DOHH2 (cell line): ENCODE results near the gene TEX2.

Experiments used
- H3F3A ChIP-seq: fragments of 200-600 bp; sonication (generic), shearing (Covaris generic); 2 replicates; pipeline ENCODE4 v1.6.0; 2016; ENCODE audit warnings: antibody characterized with exemption, mild to moderate bottlenecking; ENCODE audit not compliant: control insufficient read depth, insufficient read depth
- H3K27ac ChIP-seq: fragments of 200-600 bp; sonication (generic); 2 replicates; pipeline ENCODE4 v1.5.1; 2014; ENCODE audit warnings: low read depth, mild to moderate bottlenecking, low read length, moderate library complexity
- H3K27me3 ChIP-seq: fragments of 200-600 bp; sonication (generic); 2 replicates; pipeline ENCODE4 v1.6.1; 2014; ENCODE audit warnings: mild to moderate bottlenecking, low read length, mixed read lengths; ENCODE audit not compliant: control insufficient read depth
- H3K36me3 ChIP-seq: fragments of 200-600 bp; sonication (generic); 2 replicates; pipeline ENCODE4 v1.6.1; 2014; ENCODE audit warnings: mild to moderate bottlenecking, low read length, moderate library complexity, mixed read lengths; ENCODE audit not compliant: control insufficient read depth
- H3K4me1 ChIP-seq: fragments of 200-600 bp; sonication (generic); 2 replicates; pipeline ENCODE4 v1.6.1; 2014; ENCODE audit warnings: mild to moderate bottlenecking, low read length, mixed read lengths; ENCODE audit not compliant: control insufficient read depth
- H3K4me2 ChIP-seq: fragments of 200-600 bp; sonication (generic); 2 replicates; pipeline ENCODE4 v1.6.0; 2014; ENCODE audit warnings: mild to moderate bottlenecking, low read length, moderate library complexity
- H3K4me3 ChIP-seq: fragments of 200-600 bp; sonication (generic); 2 replicates; pipeline ENCODE4 v1.5.1; 2014; ENCODE audit warnings: mild to moderate bottlenecking, low read length, mixed read lengths
- H3K79me2 ChIP-seq: fragments of 200-600 bp; sonication (generic); 2 replicates; pipeline ENCODE4 v1.6.1; 2014; ENCODE audit warnings: mild to moderate bottlenecking, low read length, mixed read lengths; ENCODE audit not compliant: control insufficient read depth
- H3K9me2 ChIP-seq: fragments of 200-600 bp; sonication (generic); replicated peaks from 2 replicates; pipeline ENCODE4 v1.6.1; 2014; ENCODE audit warnings: mild to moderate bottlenecking, low read length, mixed read lengths; ENCODE audit not compliant: control insufficient read depth
- H3K9me3 ChIP-seq: fragments of 200-600 bp; sonication (generic); 2 replicates; pipeline ENCODE4 v1.6.1; 2014; ENCODE audit warnings: antibody characterized with exemption, low read length, mixed read lengths; ENCODE audit not compliant: control insufficient read depth, insufficient read depth
- H4K20me1 ChIP-seq: fragments of 200-600 bp; sonication (generic); 2 replicates; pipeline ENCODE4 v1.6.0; 2014; ENCODE audit warnings: low read depth, mild to moderate bottlenecking, antibody characterized with exemption, low read length, moderate library complexity; ENCODE audit not compliant: control insufficient read depth, insufficient read depth
- CTCF ChIP-seq: fragments of 200-600 bp; sonication (generic); IDR thresholded peaks from one replicate; pipeline ENCODE4 v1.5.1; 2014; ENCODE audit warnings: antibody characterized with exemption, mild to moderate bottlenecking, low read depth, low read length; ENCODE audit not compliant: poor library complexity, severe bottlenecking
- EZH2phosphoT487 ChIP-seq: fragments of 200-600 bp; sonication (generic); IDR thresholded peaks from 2 replicates; pipeline ENCODE4 v1.6.1; 2017; ENCODE audit warnings: borderline replicate concordance, mild to moderate bottlenecking, antibody characterized with exemption, low read length, moderate library complexity, mixed read lengths

The TEX2 gene

GRCh38 chr17:64229815-64230728, 33.0 kb downstream of the TEX2 start:
- Histone ChIP-seq H3F3A (no peaks in the 10 kb centered on the region), H4K20me1 (no peaks in the 10 kb centered on the region), H3K27ac (no peak overlapping the region)

GRCh38 chr17:64226132-64226531, 36.9 kb downstream of the TEX2 start:
- no peaks in the 10 kb centered on the region for H3K9me2 ChIP-seq
- H3K27ac ChIP-seq = no peak overlapping the region
- H3F3A ChIP-seq = no peaks in the 10 kb centered on the region
- H4K20me1 ChIP-seq = no peaks in the 10 kb centered on the region
- no peak for TF ChIP-seq CTCF
- TF ChIP-seq EZH2phosphoT487 = no peak
- H3K4me1 ChIP-seq = no peaks in the 10 kb centered on the region
- no peaks in the 10 kb centered on the region for H3K36me3 ChIP-seq
- no peaks in the 10 kb centered on the region for H3K9me3 ChIP-seq
- no peaks in the 10 kb centered on the region for H3K79me2 ChIP-seq
- H3K27me3 ChIP-seq = no peaks in the 10 kb centered on the region
- H3K4me3 ChIP-seq = no peak overlapping the region
- H3K4me2 ChIP-seq = no peak overlapping the region

More at GRCh38 chr17:64229815-64230728, 33.0 kb downstream of the TEX2 start:
- Histone ChIP-seq H3K9me2 (no peaks in the 10 kb centered on the region), H3K9me3 (no peaks in the 10 kb centered on the region), H3K27me3 (no peaks in the 10 kb centered on the region), H3K4me3 (no peak overlapping the region), H3K36me3 (no peaks in the 10 kb centered on the region), H3K79me2 (peaks cover 5% of the 10 kb centered on the region), H3K4me1 (no peaks in the 10 kb centered on the region), H3K4me2 (no peak overlapping the region)
- TF ChIP-seq EZH2phosphoT487 (no peak), CTCF (no peak)

- Histone ChIP-seq H3K4me2 (no peak overlapping the region), H3K36me3 (no peaks in the 10 kb centered on the region), H3K4me3 (no peak overlapping the region), H3K9me2 (no peaks in the 10 kb centered on the region), H3K27me3 (no peaks in the 10 kb centered on the region), H3K4me1 (no peaks in the 10 kb centered on the region), H4K20me1 (no peaks in the 10 kb centered on the region), H3K27ac (no peak overlapping the region), H3F3A (no peaks in the 10 kb centered on the region), H3K79me2 (no peaks in the 10 kb centered on the region), H3K9me3 (no peaks in the 10 kb centered on the region)
- TF ChIP-seq CTCF (no peak), EZH2phosphoT487 (no peak)
These were observed 37.6 kb downstream of the TEX2 start for GRCh38 chr17:64225410-64225809.
